Testis (tissue), 2 donors: Measurements from ENCODE around the gene CPO.

Experiments used
- CTCF ChIP-seq, 3 experiments: fragments of 450-650 bp in 2 of 3; fragments of 200-600 bp in 1 of 3; sonication (generic) in 1 of 3; IDR thresholded peaks; one replicate each; pipeline ENCODE4 v1.5.1; 2016 to 2019; ENCODE audit warnings: antibody characterized with exemption in 3 of 3, mild to moderate bottlenecking in 2 of 3, moderate library complexity in 1 of 3
- POLR2A ChIP-seq: fragments of 450-650 bp; IDR thresholded peaks from one replicate; pipeline ENCODE4 v1.6.1; 2017; ENCODE audit warnings: antibody characterized with exemption, mild to moderate bottlenecking, moderate library complexity

- TF ChIP-seq CTCF (IDR thresholded peaks at IDR 0.05) (no peak), POLR2A (no peak)
Observed at GRCh38 chr2:206935991-206936842, 3.1 kb upstream of the CPO start.
